Peyer's patch (tissue), 4 donors: ENCODE data around the gene ADCY2. TPM values are rescaled to one million over a fixed set of nuclear protein-coding genes. Genes with fewer than 3 reads are reported as not detected.

Source experiments
- DNase-seq, 3 donors: peaks; one replicate each; pipeline ENCODE4 v3.0.0-alpha.2; 2017 to 2019
- H3K27ac ChIP-seq, 4 donors: fragments of 200-600 bp; sonication (generic); one replicate each; pipeline ENCODE4 v1.5.1; 2016 to 2019
- H3K27me3 ChIP-seq, 2 donors: fragments of 200-600 bp; sonication (generic); one replicate each; pipeline ENCODE4 v1.5.1; 2019
- H3K36me3 ChIP-seq, 3 donors: fragments of 200-600 bp; sonication (generic); one replicate each; pipeline ENCODE4 v1.5.1; 2016 to 2019
- H3K4me1 ChIP-seq, 4 donors: fragments of 200-600 bp; sonication (generic); one replicate each; pipeline ENCODE4 v1.5.1; 2016 to 2019
- H3K4me3 ChIP-seq, 4 donors: fragments of 200-600 bp; sonication (generic); 1 replicate in 3 of 4; 2 replicates in 1 of 4; pipeline ENCODE4 v1.5.1; 2016 to 2019; ENCODE audit warnings: mild to moderate bottlenecking in 1 of 4
- H3K9me3 ChIP-seq, 4 donors: fragments of 200-600 bp; sonication (generic); one replicate each; pipeline ENCODE4 v1.5.1; 2016 to 2019; ENCODE audit warnings: mild to moderate bottlenecking in 1 of 4
- POLR2A ChIP-seq, 2 donors: fragments of 450-650 bp; IDR thresholded peaks; one replicate each; pipeline ENCODE4 v1.5.1; 2017; ENCODE audit warnings: antibody characterized with exemption in 2 of 2, mild to moderate bottlenecking in 2 of 2, moderate library complexity in 2 of 2
- total RNA-seq, 4 donors: library from RNA; depleted of rRNA; stranded (reverse); fragments of >200 nt; gene quantifications; one replicate each; pipeline ENCODE4 v1.1.0, GENCODE V29; 2016
- TF ChIP-seq, protein P1 (sequence below), 6 experiments: fragments of 450-650 bp in 4 of 6; fragments of 200-600 bp in 2 of 6; sonication (generic) in 1 of 6; IDR thresholded peaks; one replicate each; pipeline ENCODE4 v1.5.1; 2017 to 2019; ENCODE audit warnings: antibody characterized with exemption in 6 of 6, mild to moderate bottlenecking in 3 of 6, moderate library complexity in 1 of 6

The ADCY2 gene
- total RNA-seq, 4 donors from 2014 or later: 0.53 to 12.4 (median 5.1) TPM

DNA sequence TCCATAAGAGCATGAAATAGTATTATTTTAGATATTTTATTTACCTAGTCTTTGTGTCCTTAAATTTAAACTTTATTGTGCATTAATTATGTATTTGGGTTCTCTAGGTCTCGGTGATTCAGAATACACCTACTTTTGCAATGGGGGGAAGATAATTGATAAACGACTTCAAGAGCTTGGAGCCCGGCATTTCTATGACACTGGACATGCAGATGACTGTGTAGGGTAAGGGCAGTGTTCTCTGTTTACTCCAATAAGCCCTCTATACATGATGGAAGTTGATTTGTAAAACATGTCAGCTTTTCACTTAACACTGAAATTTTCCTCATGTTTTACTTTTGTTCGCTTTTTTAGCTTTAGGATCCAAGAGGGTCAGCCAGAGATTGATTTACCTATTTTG lies 479.2 kb downstream of the ADCY2 start:
- H3K9me3 ChIP-seq: no peaks in the 10 kb centered on the region
- H3K4me3 ChIP-seq: no peak overlapping the region
- no peaks in the 10 kb centered on the region for H3K27me3 ChIP-seq
- H3K27ac ChIP-seq: no peak overlapping the region
- no peak for DNase-seq
- H3K36me3 ChIP-seq: peaks cover 0 to 49% (median 0%) of the 10 kb centered on the region in 3 donors
- TF ChIP-seq, protein P1, sequence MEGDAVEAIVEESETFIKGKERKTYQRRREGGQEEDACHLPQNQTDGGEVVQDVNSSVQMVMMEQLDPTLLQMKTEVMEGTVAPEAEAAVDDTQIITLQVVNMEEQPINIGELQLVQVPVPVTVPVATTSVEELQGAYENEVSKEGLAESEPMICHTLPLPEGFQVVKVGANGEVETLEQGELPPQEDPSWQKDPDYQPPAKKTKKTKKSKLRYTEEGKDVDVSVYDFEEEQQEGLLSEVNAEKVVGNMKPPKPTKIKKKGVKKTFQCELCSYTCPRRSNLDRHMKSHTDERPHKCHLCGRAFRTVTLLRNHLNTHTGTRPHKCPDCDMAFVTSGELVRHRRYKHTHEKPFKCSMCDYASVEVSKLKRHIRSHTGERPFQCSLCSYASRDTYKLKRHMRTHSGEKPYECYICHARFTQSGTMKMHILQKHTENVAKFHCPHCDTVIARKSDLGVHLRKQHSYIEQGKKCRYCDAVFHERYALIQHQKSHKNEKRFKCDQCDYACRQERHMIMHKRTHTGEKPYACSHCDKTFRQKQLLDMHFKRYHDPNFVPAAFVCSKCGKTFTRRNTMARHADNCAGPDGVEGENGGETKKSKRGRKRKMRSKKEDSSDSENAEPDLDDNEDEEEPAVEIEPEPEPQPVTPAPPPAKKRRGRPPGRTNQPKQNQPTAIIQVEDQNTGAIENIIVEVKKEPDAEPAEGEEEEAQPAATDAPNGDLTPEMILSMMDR (IDR thresholded peaks at IDR 0.05): no peak
- no peak for TF ChIP-seq POLR2A (IDR thresholded peaks at IDR 0.05)
- peaks cover 0 to 34% (median 9%) of the 10 kb centered on the region in 4 donors for H3K4me1 ChIP-seq

DNA sequence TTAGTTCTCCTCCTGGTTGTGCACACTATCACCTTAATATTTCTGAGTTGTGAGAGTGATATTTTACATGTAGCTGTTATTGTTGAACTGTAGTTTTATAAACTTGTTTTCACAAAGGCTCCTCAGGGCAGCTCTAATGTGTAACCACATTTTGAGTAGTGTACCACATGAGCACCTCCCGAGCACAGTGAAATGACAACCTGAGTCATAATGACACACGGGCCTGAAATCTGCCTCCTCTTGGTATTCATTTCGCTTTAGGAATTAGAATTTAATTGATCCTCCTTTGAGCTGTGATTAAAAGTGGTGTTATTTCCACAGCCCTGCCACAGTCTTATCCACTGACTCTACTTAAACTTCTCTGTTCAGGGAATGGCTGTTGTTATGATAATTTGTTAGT lies 480.9 kb downstream of the ADCY2 start:
- peaks cover 0 to 20% (median 2%) of the 10 kb centered on the region in 4 donors for H3K4me1 ChIP-seq
- H3K9me3 ChIP-seq: no peaks in the 10 kb centered on the region
- H3K27ac ChIP-seq: no peak overlapping the region
- no peaks in the 10 kb centered on the region for H3K27me3 ChIP-seq
- no peak for DNase-seq
- H3K36me3 ChIP-seq: peaks cover 0 to 66% (median 0%) of the 10 kb centered on the region in 3 donors
- no peak overlapping the region for H3K4me3 ChIP-seq
- TF ChIP-seq, protein P1 (IDR thresholded peaks at IDR 0.05): no peak
- no peak for TF ChIP-seq POLR2A (IDR thresholded peaks at IDR 0.05)

DNA sequence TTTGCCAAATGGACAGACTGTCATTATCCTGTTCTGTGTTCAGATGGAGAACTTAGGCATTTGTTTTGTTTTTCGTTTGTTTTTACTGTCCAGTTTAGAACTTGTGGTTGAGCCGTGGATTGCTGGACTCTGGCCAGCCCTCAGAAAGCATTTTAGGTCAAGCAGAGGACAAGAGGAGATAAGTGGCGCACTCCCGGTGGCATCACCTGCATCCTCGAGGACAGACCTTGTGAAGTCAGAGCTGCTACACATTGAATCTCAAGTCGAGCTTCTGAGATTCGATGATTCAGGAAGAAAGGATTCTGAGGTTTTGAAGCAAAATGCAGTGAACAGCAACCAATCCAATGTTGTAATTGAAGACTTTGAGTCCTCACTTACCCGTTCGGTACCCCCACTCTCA lies 481.9 kb downstream of the ADCY2 start:
- TF ChIP-seq, protein P1 (IDR thresholded peaks at IDR 0.05): no peak
- TF ChIP-seq POLR2A (IDR thresholded peaks at IDR 0.05): no peak
- Histone ChIP-seq H3K36me3 (peaks cover 0 to 70% (median 0%) of the 10 kb centered on the region in 3 donors), H3K27me3 (no peaks in the 10 kb centered on the region), H3K4me3 (no peak overlapping the region), H3K27ac (no peak overlapping the region), H3K4me1 (peaks cover 0 to 20% (median 0%) of the 10 kb centered on the region in 4 donors), H3K9me3 (no peaks in the 10 kb centered on the region)
- DNase-seq: no peak

DNA sequence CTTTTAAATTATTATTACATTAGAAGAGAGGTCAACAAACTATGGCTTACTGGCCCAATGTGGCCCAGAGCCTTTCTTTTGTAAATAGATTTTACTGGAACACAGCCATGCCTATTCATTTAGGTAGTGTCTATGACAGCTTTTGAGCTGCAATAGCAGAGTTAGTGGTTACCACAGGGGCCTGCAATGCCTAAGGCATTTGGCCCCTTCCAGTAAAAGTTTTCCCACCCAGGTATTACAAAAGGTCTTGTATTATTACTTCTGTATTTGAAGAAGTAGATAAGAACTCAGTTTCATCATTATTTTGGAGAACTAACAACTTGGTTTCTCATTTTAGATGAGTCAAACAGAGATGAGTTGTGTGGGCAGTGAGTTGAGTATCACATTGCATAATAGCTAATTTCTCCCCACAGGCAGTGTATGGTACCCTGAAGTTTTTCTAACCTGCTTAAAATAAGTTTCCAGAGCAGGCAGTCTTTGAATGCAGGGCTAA lies 482.5 kb downstream of the ADCY2 start:
- peaks cover 0 to 20% (median 0%) of the 10 kb centered on the region in 4 donors for H3K4me1 ChIP-seq
- no peak overlapping the region for H3K27ac ChIP-seq
- DNase-seq: no peak
- no peaks in the 10 kb centered on the region for H3K9me3 ChIP-seq
- no peak overlapping the region for H3K4me3 ChIP-seq
- H3K27me3 ChIP-seq: no peaks in the 10 kb centered on the region
- TF ChIP-seq POLR2A (IDR thresholded peaks at IDR 0.05): no peak
- peaks cover 0 to 71% (median 0%) of the 10 kb centered on the region in 3 donors for H3K36me3 ChIP-seq
